ENCODE results near the gene SLCO4A1.

The SLCO4A1 gene

DNA sequence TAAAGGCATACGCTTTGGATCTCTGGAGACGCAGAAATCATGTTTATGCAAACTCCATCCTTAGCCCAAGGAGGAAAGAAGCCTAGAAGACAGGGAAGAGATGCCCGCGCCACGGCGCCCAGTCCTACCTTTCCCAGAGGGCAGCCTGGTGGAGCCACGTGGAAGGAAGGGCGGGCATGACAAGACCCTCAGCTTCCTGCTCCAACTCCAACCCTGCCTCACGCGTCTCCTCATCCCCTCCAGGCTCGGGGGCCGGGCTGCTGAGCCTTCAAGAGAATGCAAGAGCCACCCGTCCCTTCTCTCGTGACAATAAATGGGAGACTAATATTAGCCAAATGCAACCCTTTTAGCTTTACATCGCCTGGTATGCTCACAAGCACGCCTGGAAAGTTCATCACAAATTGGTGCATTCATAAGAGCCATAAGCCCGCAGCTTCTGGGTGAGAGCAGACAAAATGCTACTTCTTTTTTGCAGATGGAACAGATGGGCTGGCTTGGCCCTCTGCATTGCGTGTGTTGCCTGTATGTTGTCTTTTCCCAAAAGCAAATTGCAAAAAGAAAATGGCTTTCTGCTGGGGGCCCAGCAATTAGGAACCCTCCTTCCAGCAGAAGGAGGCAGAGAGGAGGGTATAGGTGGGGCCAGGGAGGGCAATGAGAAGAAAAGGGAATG lies 58.1 kb downstream of the SLCO4A1 start:
- no peak for DNase-seq (ENCODE audit: low read depth in 3 of 3)

DNA sequence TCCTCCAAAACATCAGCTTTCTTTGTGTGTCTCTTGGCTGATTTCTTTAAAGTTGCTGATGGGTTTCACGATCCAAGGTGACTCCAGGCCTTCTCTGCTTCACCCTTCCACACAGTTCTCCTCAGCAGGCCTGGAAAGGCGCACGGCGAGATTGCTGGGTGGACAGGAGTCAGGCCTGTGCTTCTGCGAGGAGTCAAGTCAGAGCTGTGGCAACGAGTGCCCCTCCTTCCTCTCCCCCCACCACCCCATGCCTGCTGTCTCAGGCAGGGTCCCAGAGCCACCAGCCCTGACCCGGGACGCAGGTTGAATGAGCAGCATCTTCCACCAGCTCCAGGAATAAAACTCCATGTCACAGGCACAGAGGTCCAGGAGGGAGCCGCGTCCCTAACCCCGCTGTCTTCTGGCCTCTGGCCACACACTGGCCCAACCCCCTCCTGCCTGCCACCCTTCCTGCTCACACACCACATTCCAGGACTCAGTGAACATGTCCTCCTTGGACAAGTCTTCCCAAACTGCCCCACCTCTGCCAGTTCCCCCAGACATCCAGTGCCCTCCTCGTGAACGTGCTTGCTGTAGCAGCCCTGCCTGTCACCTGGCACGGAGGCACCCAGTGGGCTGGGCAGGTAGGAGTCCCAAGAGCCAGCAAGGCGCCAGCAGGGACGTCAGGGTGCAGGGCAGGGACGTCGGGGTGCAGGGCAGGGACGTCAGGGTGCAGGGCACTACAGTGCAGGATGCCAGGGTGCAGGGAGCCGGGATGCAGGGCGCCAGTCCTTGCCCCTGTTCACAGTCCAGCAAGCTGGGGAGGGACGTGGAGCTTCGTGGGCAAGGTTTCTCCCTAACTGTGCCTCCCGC lies 59.1 kb downstream of the SLCO4A1 start:
- no peak for DNase-seq (ENCODE audit: low read depth in 3 of 3)

DNA sequence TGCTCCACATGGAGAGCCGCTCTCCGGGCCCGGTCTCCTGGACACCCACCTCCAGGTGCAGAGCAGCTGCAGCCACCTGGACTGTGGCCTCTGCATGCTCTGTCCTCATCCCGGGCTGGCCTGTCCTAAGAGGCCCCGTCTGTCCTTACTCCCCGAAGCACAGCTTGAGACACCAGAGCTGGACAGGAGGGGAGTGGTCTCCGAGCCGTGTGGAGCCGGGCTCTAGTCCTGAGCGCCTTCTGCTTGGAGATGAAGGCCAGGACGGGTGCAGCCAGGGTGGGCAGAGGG lies 59.7 kb downstream of the SLCO4A1 start:
- no peak for DNase-seq (ENCODE audit: low read depth in 3 of 3)

DNA sequence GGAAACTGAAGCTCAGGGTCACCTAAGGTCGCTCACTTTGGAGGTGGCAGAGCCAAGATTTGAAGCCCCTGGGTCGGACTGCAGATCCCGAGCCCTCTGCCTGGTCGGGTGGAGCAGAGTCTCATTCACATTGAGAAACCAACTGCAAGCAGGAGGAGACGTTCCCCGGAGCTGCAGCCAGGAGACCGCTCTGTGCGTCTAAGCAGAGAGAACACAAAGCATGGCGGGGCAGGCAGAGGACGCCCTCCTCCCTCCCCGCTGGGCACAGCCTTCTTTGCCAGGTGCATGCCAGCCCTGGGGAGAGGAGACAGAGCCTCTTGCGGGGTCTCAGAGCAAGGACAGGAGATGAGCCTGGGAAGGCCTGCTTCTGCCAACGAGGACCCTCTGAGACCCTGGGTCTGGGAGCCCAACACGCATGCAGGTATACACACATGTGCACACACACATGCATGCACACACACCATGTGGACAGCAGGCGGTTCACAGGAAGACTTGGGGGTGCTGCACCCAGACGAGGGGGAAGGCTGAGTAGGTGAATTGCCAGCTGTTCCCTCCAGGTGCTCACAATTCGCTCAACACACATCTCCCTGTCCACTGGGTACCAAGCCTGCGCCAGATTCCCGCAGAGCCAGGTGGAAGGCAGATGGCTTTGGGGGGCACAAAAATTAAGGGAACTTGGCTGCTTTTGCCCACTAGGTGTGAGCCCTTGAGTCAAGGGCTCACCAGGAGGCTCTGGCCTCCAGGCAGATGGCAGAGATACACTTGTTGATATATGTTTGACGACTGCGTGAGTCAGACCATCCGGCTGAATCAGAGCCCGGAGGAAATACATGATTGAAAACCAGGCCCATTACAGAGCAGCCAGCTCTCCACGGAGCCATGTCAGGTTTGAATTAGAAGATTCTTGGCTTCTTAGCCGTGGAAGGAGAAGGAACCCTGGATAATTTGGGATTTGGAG lies 60.9 kb downstream of the SLCO4A1 start:
- DNase-seq (ENCODE audit: low read depth in 3 of 3): peak in 1 of 3 experiments; percentile 27

DNA sequence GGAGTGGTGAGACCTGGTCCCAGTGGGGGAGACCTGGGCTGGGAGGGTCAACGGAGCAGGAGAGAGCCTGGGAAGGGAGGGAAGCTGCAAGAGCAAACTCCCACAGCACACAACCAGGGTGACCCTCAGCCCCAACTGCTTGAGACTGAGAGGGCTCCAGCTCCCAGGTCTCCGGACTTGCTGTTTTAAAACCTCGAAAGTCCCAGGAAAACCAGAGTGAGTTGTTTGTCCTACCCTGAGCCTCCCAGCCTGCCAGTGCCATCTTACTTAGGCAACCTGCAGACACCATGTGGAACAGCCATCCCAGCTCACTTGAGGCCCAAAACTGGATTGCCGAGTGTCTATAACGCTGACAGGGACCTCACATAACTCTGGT lies 61.5 kb downstream of the SLCO4A1 start:
- no peak for DNase-seq (ENCODE audit: low read depth in 3 of 3)

DNA sequence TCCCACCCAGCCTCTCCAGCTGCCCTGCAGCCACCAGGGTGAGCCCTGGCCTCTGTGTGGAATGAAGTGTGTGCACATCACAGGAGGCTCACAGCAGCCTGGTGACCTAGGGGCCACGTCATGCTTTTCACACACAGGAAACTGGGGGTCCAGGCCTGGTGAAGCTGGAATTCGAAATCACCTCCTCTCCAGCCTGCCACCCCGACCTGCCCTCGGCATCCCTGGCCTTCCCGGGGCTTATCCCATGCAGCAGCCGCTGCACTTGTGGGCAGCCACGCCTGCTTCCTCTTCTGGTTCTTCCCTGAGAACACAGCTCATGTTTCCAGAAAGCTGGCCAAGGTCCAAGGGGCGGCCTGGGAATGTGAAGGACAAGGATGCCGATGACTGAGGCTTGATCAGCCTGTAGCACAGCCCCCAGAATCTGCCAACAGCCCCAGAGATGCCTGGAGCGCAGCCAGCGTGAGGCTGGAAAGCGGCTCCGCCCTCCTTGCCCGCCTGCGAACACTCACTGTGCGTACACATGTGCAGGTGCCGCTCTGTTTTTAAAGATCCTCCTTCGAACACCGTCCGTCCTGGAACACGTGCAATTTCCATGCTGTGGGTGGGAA lies 62.1 kb downstream of the SLCO4A1 start:
- no peak for DNase-seq (ENCODE audit: low read depth in 3 of 3)

DNA sequence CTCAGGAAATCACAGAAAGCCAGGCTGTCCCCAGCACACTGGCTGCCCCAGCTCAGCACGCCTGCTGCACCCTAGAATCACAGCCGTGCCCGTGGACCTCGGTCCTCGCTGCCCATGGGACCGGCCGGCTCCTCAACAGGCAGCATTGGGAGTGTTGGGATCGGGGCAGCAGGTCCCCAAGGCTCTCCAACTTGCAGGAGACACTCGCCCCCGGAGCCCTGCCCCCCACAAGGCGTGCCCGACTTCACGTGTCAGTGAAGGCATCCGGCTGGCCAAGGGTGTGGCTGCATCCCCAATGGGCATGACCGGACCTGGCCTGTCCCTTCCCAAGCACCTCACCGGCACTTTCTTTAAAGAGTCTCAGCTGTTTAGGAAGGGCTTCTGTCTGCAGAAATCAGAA lies 63.3 kb downstream of the SLCO4A1 start:
- no peak for DNase-seq (ENCODE audit: low read depth in 3 of 3)

DNA sequence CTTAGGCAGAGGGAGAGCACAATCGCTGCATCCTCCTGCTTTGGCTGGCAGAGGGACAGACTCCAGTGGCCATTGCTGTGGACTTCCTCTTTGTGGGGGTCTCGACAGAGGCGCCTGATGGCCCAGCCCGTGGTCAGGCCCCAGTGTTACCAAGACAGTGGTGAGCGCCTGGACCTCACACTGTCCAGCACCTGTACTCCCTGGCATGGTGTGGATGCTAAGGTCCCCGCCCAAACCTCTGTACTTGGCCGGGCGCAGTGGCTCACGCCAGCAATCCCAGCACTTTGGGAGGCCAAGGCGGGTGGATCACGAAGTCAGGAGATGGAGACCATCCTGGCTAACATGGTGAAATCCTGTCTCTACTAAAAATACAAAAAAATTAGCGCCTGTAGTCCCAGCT lies 64.0 kb downstream of the SLCO4A1 start:
- no peak for DNase-seq (ENCODE audit: low read depth in 3 of 3)

DNA sequence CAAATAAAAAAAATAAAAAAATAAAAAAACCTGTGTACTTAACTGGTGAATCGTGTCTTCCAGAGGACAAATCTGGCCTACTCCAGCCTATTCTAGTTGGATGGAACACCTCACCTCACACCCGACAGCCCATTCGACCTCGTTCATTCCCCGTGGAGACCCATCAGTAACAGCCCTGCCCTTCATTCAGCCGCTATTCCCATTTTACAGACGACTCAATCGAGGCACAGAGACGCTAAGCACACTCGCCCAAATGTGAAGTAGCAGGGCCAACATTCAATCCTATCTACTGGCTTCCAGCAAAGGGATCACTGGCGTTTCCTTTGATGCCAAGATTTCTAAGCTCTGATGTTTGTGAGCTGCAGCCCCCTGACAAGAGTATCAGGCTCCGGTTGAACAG lies 64.6 kb downstream of the SLCO4A1 start:
- no peak for DNase-seq (ENCODE audit: low read depth in 3 of 3)

DNA sequence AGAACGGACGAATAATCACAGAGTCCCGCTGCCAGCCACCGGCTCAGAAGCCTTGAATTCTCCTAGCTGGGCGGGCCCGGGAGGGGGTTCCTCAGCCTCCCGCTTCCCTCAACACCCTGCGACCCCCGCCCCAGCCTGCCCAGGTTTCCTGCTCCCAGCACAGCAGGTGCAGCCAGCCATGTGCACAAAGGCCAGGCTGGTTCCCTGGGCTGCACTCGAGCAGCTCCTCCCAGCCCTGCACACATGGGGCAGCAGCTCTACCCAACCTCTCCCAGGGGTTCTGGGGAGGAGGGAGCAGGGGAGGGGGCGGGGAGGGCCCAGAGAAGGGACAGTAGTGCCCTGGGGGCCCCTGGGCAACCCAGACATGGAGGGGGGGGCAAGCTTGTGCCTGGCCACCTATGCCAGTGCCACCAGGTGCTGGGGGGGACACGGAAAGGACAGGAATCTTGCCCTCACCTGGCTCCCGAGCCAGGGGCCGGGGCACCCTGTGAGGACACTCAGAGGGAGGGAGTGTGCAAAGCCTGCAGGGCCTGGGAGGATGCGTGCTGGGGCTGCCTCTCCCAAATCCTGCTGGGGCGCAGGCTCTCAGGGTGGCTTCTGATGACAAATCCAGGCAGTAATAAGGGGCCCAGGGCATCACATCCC lies 65.1 kb downstream of the SLCO4A1 start:
- no peak for DNase-seq (ENCODE audit: low read depth in 3 of 3)

DNA sequence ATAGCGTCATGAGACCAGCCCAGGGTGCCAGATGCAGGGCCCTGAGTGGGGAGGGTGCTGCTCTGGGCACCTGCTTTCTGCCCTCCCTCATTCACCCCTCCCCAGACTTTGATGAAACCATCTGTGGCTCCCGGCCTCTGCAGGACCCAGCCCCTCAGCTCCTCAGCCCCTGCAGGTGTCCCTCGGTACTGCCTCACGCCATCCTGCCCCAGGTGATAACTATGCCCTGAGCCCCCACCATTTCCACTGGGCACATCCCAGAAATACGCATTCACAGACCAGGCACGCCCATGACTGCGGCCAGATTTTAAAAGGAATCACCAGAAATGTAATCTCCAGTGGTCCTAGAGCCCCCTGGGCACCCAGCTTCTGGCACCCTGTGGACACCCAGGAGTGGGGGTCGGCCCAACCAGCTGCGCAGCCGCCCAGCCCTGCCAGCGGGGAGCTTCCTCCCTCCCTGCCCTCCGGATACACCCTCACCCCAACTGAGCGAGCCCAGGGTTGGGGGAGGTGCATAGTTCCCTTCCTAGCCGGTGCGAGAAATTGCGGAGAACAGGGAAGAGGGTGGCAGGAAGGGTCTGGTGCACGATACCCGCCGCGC lies 65.7 kb downstream of the SLCO4A1 start:
- DNase-seq (ENCODE audit: low read depth in 3 of 3): peak in 1 of 3 experiments; percentile 21

DNA sequence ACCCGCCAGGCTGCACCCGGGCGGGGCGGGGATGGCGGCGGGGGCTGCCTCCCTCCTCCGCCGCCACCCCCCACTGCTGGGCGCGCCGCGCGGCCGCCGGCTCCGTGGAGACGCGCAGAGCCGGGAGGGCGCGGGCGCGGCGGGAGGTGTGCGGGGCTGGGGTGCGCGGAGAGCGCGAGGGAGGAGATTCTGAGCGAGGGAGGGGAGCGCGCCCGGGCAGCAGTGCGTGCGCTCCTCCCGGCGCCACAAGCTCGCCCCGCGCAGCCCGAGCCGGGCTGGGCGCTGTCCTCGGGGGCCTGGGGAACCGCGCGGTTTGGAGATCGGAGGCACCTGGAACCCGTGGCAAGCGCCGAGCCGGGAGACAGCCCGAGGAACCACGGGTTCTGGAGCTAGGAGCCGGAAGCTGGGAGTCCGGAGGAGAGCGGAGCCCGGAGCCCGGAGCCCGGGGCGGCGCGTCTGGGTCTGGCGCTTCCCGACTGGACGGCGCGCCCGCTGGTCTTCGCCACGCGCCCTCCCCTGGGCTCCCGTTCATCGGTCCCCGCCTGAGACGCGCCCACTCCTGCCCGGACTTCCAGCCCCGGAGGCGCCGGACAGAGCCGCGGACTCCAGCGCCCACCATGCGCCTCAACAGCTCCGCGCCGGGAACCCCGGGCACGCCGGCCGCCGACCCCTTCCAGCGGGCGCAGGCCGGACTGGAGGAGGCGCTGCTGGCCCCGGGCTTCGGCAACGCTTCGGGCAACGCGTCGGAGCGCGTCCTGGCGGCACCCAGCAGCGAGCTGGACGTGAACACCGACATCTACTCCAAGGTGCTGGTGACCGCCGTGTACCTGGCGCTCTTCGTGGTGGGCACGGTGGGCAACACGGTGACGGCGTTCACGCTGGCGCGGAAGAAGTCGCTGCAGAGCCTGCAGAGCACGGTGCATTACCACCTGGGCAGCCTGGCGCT lies 66.6 kb downstream of the SLCO4A1 start, which contains the start of gene NTSR1:
NTSR1 (plus strand) TSS at position 246 of the 946 bp plus-strand sequence; CDS start at position 618, 372 bp downstream.
- no peak for DNase-seq (ENCODE audit: low read depth in 3 of 3)

DNA sequence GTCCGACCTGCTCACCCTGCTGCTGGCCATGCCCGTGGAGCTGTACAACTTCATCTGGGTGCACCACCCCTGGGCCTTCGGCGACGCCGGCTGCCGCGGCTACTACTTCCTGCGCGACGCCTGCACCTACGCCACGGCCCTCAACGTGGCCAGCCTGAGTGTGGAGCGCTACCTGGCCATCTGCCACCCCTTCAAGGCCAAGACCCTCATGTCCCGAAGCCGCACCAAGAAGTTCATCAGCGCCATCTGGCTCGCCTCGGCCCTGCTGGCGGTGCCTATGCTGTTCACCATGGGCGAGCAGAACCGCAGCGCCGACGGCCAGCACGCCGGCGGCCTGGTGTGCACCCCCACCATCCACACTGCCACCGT lies 67.2 kb downstream of the SLCO4A1 start:
- no peak for DNase-seq (ENCODE audit: low read depth in 3 of 3)

DNA sequence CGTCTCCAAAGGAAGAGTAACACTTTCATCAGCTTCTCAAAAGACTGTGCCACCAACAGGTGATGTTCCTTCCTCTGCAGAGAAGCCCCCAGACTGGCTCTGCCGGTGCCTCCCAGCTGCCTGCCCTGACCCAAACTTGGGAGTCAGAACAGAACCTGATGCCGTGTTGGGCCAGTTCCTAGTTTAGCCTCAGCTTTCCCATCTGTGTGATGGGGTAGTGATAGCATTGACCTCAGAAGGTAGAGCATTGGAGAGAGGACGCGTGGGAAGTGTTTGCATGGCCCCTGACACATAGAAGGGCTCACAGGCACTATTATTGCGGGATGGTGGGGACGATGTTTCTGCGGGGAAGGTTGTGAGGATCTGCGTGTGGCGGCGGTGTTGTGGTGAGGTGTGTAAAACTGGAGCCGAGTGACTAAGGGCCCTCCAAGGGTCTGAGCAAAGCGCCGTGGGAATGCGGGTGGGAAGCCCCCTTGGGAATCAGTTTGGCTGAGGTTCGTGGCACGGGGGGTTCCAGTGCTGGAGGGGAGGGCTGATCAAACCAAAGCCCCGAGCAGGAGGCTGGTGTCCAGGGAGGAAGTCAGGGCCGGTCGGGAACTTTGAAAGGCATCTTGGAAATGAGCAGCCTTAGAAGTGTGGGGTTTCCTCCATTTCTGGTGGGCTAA lies 68.0 kb downstream of the SLCO4A1 start:
- DNase-seq (ENCODE audit: low read depth in 3 of 3): no peak

DNA sequence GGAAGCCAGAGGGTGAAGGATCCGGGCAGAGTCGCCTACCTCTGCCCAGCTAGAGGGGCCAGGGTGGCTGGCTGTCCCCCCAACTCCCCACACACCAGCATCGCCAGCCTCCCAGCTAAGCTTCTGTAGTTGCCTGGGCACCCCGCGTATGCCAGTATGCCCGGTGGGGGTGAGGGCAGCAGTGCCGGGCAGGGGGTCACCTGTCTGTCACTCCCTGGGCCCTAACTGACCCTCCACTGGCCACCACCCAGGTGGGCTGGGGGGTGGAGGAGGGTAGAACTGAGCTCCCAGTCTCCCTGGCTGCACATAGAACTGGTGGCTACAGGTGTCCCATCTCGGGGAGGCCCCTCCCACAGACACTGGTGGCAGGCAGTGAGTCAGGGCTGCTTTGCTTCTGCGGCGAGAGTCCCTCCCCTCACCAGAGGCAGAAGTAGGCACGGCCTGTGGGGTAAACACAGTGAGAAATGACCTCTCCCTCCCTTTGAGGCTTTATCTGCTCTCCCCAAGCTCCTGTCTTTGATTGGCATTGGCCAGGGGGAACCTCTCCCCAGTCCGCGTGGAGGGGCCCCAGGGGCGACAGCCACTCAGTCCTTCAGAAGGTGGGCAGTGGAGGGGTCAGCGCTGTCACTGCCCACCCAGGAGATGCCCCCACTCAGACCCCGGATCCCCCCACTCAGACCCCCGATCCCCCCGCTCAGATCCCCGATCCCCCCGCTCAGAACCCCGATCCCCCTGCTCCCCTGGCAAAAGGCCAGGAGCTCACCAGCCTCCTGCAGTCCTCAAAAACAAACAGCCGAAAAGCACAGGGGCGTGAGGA lies 68.8 kb downstream of the SLCO4A1 start:
- peak in 1 of 3 experiments; percentile 28 for DNase-seq (ENCODE audit: low read depth in 3 of 3)

DNA sequence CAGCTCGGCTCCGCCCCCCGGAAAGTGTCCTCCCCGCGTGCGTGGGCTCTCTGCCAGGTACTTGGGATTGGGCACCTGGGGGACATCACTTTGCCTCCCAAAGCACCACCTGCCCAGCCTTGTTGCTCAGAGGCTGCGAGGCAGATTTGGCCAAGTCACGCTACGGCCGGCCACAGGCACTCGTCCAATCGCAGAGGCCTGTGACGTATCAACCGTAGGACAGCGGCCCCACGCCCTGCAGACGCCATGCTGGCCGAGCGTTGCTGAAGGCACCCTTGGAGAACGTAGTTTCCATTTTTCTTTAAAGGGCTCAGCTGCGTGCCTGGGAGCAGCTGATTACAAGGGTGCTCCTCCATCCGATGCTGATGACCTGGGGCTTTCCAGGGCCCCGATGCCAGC lies 69.4 kb downstream of the SLCO4A1 start:
- DNase-seq (ENCODE audit: low read depth in 3 of 3): no peak

DNA sequence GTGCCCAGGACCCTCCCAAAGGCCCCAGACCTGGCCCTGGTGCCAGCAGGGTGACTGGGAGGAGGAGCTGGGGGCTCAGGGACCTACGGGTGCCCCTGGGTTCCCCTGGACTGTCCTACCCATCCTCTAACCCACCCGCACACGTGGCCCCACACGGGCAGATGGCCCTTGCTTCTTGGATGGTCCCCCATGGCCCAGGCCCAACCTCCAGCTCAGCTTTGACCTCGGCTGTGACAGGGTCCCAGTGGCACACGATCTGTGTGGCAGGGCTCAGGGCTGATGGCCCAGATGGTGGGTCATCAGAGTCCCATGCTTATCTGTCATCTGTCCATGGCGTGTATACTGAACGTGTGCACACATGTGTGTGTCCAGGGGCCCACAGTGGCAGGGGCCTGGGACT lies 70.3 kb downstream of the SLCO4A1 start:
- no peak for DNase-seq (ENCODE audit: low read depth in 3 of 3)

DNA sequence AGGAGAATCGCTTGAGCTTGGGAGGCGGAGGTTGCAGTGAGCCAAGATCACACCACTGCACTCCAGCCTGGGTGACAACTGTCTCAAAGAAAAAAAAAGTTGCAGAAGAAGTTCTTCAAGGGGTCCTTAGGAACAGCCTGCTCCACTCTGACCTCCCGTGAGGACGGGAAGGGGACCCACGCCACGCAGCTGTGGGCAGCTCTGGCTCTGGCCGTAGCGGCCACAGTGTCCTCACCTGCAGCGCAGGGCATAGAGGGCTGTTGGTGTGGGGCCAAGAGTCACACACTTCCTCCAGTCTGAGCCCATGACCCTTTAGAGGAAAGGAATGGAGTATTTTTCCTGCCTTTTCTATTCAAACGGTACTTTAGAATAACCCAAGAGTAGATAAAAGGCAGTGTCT lies 71.7 kb downstream of the SLCO4A1 start:
- no peak for DNase-seq (ENCODE audit: low read depth in 3 of 3)
